Karpas-422 (cell line): ENCODE results near the gene NPC2. TPM values are rescaled to one million over a fixed set of nuclear protein-coding genes. Genes with fewer than 3 reads are reported as not detected.

Experiments
- DNase-seq: peaks from one replicate; pipeline ENCODE4 v3.0.0-alpha.2; 2015
- H2AFZ ChIP-seq: fragments of 200-600 bp; sonication (generic); 2 replicates; pipeline ENCODE4 v1.6.1; 2014; ENCODE audit warnings: antibody characterized with exemption, low read length, mixed read lengths
- H3K27ac ChIP-seq: fragments of 200-600 bp; sonication (generic); 2 replicates; pipeline ENCODE4 v1.5.1; 2014; ENCODE audit warnings: mild to moderate bottlenecking, low read length, moderate library complexity
- H3K27me3 ChIP-seq: fragments of 200-600 bp; sonication (generic); 2 replicates; pipeline ENCODE4 v1.6.1; 2014; ENCODE audit warnings: low read length, mixed read lengths
- H3K36me3 ChIP-seq: fragments of 200-600 bp; sonication (generic); 2 replicates; pipeline ENCODE4 v1.6.1; 2014; ENCODE audit warnings: low read length, mixed read lengths; ENCODE audit not compliant: insufficient read depth
- H3K4me1 ChIP-seq: fragments of 200-600 bp; sonication (generic); 2 replicates; pipeline ENCODE4 v1.6.1; 2014; ENCODE audit warnings: mild to moderate bottlenecking, low read length, mixed read lengths
- H3K4me2 ChIP-seq: fragments of 200-600 bp; sonication (generic); 2 replicates; pipeline ENCODE4 v1.6.1; 2014; ENCODE audit warnings: low read length, low read depth, mild to moderate bottlenecking; ENCODE audit not compliant: poor library complexity, severe bottlenecking
- H3K4me3 ChIP-seq: fragments of 200-600 bp; sonication (generic); 2 replicates; pipeline ENCODE4 v1.5.1; 2014; ENCODE audit warnings: mild to moderate bottlenecking, antibody characterized with exemption, low read length, mixed read lengths
- H3K79me2 ChIP-seq: fragments of 200-600 bp; sonication (generic); 2 replicates; pipeline ENCODE4 v1.6.1; 2014; ENCODE audit warnings: mild to moderate bottlenecking, low read length, mixed read lengths
- H3K9ac ChIP-seq: fragments of 200-600 bp; sonication (generic); 2 replicates; pipeline ENCODE4 v1.6.0; 2014; ENCODE audit warnings: low read length
- H3K9me2 ChIP-seq: fragments of 200-600 bp; sonication (generic), shearing (Covaris generic); replicated peaks from 2 replicates; pipeline ENCODE4 v1.6.0; 2014; ENCODE audit warnings: mild to moderate bottlenecking, low read length, moderate library complexity; ENCODE audit not compliant: insufficient read depth
- H3K9me3 ChIP-seq: fragments of 300-700, 200-600 bp; sonication (generic); 2 replicates; pipeline ENCODE4 v1.6.1; 2014; ENCODE audit warnings: low read length, mixed read lengths
- H4K20me1 ChIP-seq: fragments of 200-600 bp; sonication (generic); 2 replicates; pipeline ENCODE4 v1.6.1; 2014; ENCODE audit warnings: mild to moderate bottlenecking, antibody characterized with exemption, low read length, low read depth; ENCODE audit not compliant: insufficient read depth
- total RNA-seq: library from RNA; depleted of rRNA; stranded (reverse); fragments of >200 nt; shearing (Covaris generic); gene quantifications from 2 replicates; pipeline ENCODE4 v1.2.3, GENCODE V29; 2014; ENCODE audit warnings: low replicate concordance

Gene NPC2
- total RNA-seq, 1 experiment from 2014 or later = 113 TPM

DNA sequence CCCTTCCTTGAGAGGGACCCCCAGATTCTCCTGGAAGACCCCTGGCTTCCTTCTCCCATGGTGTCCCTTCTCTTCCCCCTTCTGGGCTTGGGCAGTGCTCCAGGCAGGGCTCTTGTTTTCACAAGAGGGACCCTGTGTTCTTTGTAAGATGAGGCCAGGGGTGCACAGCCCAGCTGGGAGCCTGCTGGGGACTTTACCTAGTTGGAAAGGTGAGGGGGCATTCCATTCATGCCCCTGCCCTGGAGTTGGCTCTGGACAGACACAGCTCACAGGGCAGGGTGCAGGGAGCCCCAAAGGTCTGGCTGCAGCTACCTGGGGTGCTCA, 31.7 kb upstream of the NPC2 start:
- Histone ChIP-seq H3K9me2 (no peaks in the 10 kb centered on the region), H3K4me3 (no peak overlapping the region), H3K9ac (peak overlapping the region; percentile 21; the same call in 1 of the 2 replicates), H3K4me2 (peak overlapping the region; percentile 17), H3K36me3 (no peaks in the 10 kb centered on the region), H2AFZ (no peak overlapping the region), H3K79me2 (no peaks in the 10 kb centered on the region), H4K20me1 (no peaks in the 10 kb centered on the region), H3K27ac (peak overlapping the region; percentile 69), H3K4me1 (peaks cover 42% of the 10 kb centered on the region), H3K9me3 (no peaks in the 10 kb centered on the region), H3K27me3 (no peaks in the 10 kb centered on the region)
- DNase-seq = no peak

DNA sequence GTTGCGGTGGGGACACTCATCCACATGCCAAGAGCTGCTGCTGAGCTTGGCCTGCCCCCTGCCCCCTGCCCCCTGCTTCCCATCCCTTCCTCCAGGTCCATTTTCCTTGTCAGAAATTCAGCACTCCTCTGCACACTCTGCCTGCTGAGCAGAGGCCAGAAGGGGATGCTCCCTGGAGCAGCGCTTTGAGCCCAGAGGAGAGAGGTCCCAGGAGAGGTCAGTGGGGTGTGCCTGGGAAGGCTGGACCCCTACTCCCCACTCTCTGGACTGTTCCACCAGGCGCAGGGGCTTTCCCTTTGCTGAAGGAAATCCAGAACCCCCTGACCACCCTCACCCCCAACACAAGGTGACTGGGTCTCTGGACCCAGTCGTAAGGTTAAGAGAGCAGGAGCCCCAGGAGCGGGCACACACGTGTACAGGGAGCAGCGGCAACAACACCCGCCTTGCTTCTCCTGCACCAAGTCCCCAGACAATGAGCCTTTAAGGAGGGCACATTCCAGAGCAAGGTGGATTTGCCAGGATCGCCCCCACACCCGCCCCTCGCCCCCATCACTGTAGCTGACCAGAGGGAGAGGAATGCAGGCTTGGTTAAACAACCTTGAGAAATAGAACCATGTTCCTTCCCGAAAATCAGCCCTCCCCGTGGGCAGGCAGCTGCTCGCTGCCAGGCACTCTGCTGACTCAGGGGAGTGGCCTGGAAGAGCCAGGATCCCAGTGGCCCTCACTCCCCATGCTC, 31.1 kb upstream of the NPC2 start:
- H3K4me1 ChIP-seq = peaks cover 38% of the 10 kb centered on the region
- H3K9me3 ChIP-seq = no peaks in the 10 kb centered on the region
- no peak for DNase-seq
- no peaks in the 10 kb centered on the region for H4K20me1 ChIP-seq
- no peaks in the 10 kb centered on the region for H3K79me2 ChIP-seq
- no peaks in the 10 kb centered on the region for H3K9me2 ChIP-seq
- no peaks in the 10 kb centered on the region for H3K36me3 ChIP-seq
- peak overlapping the region; percentile 21; the same call in 1 of the 2 replicates for H3K9ac ChIP-seq
- no peak overlapping the region for H2AFZ ChIP-seq
- no peak overlapping the region for H3K4me2 ChIP-seq
- no peaks in the 10 kb centered on the region for H3K27me3 ChIP-seq
- no peak overlapping the region for H3K4me3 ChIP-seq
- no peak overlapping the region for H3K27ac ChIP-seq

- no peaks in the 10 kb centered on the region for H3K9me3 ChIP-seq
- H3K27ac ChIP-seq = no peak overlapping the region
- peaks cover 35% of the 10 kb centered on the region for H3K4me1 ChIP-seq
- no peaks in the 10 kb centered on the region for H3K36me3 ChIP-seq
- H3K4me2 ChIP-seq = no peak overlapping the region
- no peaks in the 10 kb centered on the region for H3K27me3 ChIP-seq
- H3K4me3 ChIP-seq = no peak overlapping the region
- H3K79me2 ChIP-seq = no peaks in the 10 kb centered on the region
- DNase-seq = no peak
- H3K9ac ChIP-seq = no peak overlapping the region
- no peaks in the 10 kb centered on the region for H3K9me2 ChIP-seq
- no peaks in the 10 kb centered on the region for H4K20me1 ChIP-seq
- H2AFZ ChIP-seq = no peak overlapping the region
These were observed 29.6 kb upstream of the NPC2 start for GRCh38 chr14:74522740-74523139.

GRCh38 chr14:74521756-74522155, 28.7 kb upstream of the NPC2 start:
- Histone ChIP-seq H3K9ac (no peak overlapping the region), H3K27ac (no peak overlapping the region), H3K4me2 (no peak overlapping the region), H2AFZ (no peak overlapping the region), H3K9me3 (no peaks in the 10 kb centered on the region), H3K4me3 (no peak overlapping the region), H3K79me2 (no peaks in the 10 kb centered on the region), H4K20me1 (no peaks in the 10 kb centered on the region), H3K27me3 (no peaks in the 10 kb centered on the region), H3K4me1 (peaks cover 30% of the 10 kb centered on the region), H3K9me2 (no peaks in the 10 kb centered on the region), H3K36me3 (no peaks in the 10 kb centered on the region)
- no peak for DNase-seq

DNA sequence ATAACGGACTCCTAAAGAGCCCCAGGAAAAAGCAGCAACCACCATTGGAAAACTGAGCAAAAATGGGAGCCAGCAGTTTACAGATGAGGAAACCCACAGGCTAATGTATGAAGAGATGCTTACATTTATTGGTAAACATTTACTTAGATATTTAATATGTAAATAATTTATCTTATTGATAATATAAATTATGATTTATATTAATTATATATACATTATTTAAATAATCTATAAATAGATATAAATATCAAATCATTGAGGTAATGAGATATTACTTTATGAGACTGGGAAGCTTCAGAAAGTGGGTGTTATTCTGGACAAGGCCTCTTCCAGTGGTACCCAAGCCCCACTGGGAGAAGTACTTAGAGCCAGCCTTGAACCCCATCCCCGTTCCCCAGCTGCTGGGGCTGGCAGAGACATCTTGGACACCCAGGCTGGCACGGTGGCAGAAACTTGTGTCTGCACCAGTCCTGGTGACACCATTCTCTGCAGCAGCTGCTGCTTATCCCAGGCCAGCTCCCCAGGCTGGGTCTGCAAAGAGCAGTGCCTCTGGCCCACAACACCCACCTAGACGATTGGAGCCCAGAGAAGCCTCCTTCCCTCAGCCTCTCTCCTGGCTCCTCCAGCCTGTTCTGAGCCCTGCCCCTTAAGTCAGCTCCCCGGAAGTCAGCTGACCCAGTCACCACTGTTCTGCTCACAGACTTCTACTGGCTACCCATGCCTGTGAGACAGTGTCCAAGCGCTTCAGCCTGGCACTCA, 26.4 kb upstream of the NPC2 start:
- Histone ChIP-seq H3K36me3 (no peaks in the 10 kb centered on the region), H3K4me1 (peaks cover 7% of the 10 kb centered on the region), H3K4me2 (no peak overlapping the region), H3K27ac (no peak overlapping the region), H3K9me2 (no peaks in the 10 kb centered on the region), H3K27me3 (no peaks in the 10 kb centered on the region), H4K20me1 (no peaks in the 10 kb centered on the region), H3K9me3 (no peaks in the 10 kb centered on the region), H2AFZ (no peak overlapping the region), H3K4me3 (no peak overlapping the region), H3K9ac (no peak overlapping the region), H3K79me2 (no peaks in the 10 kb centered on the region)
- DNase-seq = peak; percentile 39

- no peak overlapping the region for H2AFZ ChIP-seq
- no peak overlapping the region for H3K9ac ChIP-seq
- H4K20me1 ChIP-seq = no peaks in the 10 kb centered on the region
- no peak overlapping the region for H3K4me2 ChIP-seq
- no peaks in the 10 kb centered on the region for H3K9me3 ChIP-seq
- no peaks in the 10 kb centered on the region for H3K27me3 ChIP-seq
- H3K36me3 ChIP-seq = no peaks in the 10 kb centered on the region
- no peaks in the 10 kb centered on the region for H3K79me2 ChIP-seq
- H3K9me2 ChIP-seq = no peaks in the 10 kb centered on the region
- H3K4me3 ChIP-seq = no peak overlapping the region
- DNase-seq = peak; percentile 37
- H3K4me1 ChIP-seq = no peaks in the 10 kb centered on the region
- H3K27ac ChIP-seq = no peak overlapping the region
These were observed 25.1 kb upstream of the NPC2 start for GRCh38 chr14:74518221-74518620.

DNA sequence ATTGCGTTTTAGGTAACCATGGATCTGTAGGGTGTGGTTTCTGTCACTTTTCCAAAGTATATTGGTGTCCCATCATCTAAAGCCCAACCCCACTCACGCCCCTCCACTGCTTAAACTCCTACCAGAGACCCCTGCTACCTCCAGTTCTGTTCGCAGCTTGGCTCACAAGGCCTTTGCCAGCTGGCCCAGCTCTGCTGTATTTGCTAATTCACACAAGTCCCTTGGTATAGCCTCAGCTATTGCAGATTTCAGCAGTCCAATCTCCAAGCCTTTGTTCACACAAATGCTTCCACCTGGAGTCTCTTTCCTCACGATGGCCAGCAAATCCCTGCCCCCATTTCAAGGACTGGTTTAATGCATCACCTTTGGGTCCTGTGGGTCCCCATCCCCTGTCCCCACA, 24.6 kb upstream of the NPC2 start:
- no peaks in the 10 kb centered on the region for H3K79me2 ChIP-seq
- no peak overlapping the region for H3K27ac ChIP-seq
- no peaks in the 10 kb centered on the region for H3K9me3 ChIP-seq
- H3K9ac ChIP-seq = no peak overlapping the region
- H3K36me3 ChIP-seq = no peaks in the 10 kb centered on the region
- H3K4me1 ChIP-seq = no peaks in the 10 kb centered on the region
- no peak overlapping the region for H2AFZ ChIP-seq
- no peaks in the 10 kb centered on the region for H3K27me3 ChIP-seq
- H3K9me2 ChIP-seq = no peaks in the 10 kb centered on the region
- H3K4me3 ChIP-seq = no peak overlapping the region
- H4K20me1 ChIP-seq = no peaks in the 10 kb centered on the region
- no peak for DNase-seq
- H3K4me2 ChIP-seq = no peak overlapping the region

- no peaks in the 10 kb centered on the region for H3K27me3 ChIP-seq
- no peak overlapping the region for H3K27ac ChIP-seq
- H3K36me3 ChIP-seq = no peaks in the 10 kb centered on the region
- no peak overlapping the region for H3K4me3 ChIP-seq
- H4K20me1 ChIP-seq = no peaks in the 10 kb centered on the region
- no peaks in the 10 kb centered on the region for H3K4me1 ChIP-seq
- H2AFZ ChIP-seq = no peak overlapping the region
- H3K9me3 ChIP-seq = no peaks in the 10 kb centered on the region
- H3K79me2 ChIP-seq = no peaks in the 10 kb centered on the region
- H3K9ac ChIP-seq = no peak overlapping the region
- DNase-seq = no peak
- no peaks in the 10 kb centered on the region for H3K9me2 ChIP-seq
- H3K4me2 ChIP-seq = no peak overlapping the region
These were observed 23.5 kb upstream of the NPC2 start for GRCh38 chr14:74516451-74517160.
